DOHH2 (cell line): Measurements from ENCODE around the gene MOXD1.

Source experiments
- EZH2phosphoT487 ChIP-seq: fragments of 200-600 bp; sonication (generic); IDR thresholded peaks from 2 replicates; pipeline ENCODE4 v1.6.1; 2017; ENCODE audit warnings: borderline replicate concordance, mild to moderate bottlenecking, antibody characterized with exemption, low read length, moderate library complexity, mixed read lengths
- TF ChIP-seq, protein P1 (sequence below): fragments of 200-600 bp; sonication (generic); IDR thresholded peaks from one replicate; pipeline ENCODE4 v1.5.1; 2014; ENCODE audit warnings: antibody characterized with exemption, mild to moderate bottlenecking, low read depth, low read length; ENCODE audit not compliant: poor library complexity, severe bottlenecking

GRCh38 chr6:132285004-132285780 lies 116.1 kb downstream of the MOXD1 start:
- TF ChIP-seq, protein P1, sequence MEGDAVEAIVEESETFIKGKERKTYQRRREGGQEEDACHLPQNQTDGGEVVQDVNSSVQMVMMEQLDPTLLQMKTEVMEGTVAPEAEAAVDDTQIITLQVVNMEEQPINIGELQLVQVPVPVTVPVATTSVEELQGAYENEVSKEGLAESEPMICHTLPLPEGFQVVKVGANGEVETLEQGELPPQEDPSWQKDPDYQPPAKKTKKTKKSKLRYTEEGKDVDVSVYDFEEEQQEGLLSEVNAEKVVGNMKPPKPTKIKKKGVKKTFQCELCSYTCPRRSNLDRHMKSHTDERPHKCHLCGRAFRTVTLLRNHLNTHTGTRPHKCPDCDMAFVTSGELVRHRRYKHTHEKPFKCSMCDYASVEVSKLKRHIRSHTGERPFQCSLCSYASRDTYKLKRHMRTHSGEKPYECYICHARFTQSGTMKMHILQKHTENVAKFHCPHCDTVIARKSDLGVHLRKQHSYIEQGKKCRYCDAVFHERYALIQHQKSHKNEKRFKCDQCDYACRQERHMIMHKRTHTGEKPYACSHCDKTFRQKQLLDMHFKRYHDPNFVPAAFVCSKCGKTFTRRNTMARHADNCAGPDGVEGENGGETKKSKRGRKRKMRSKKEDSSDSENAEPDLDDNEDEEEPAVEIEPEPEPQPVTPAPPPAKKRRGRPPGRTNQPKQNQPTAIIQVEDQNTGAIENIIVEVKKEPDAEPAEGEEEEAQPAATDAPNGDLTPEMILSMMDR = no peak
- no peak for TF ChIP-seq EZH2phosphoT487
